Adrenal gland (tissue), 5 donors: Measurements from ENCODE around the gene RING1.

Experiments used
- CTCF ChIP-seq, 6 experiments: fragments of 450-650 bp in 4 of 6; fragments of 200-600 bp in 2 of 6; sonication (generic) in 1 of 6; IDR thresholded peaks; 1 replicate in 5 of 6; 2 replicates in 1 of 6; pipeline versions ENCODE4 v1.5.1 to v1.8.0; 2016 to 2021; ENCODE audit warnings: antibody characterized with exemption in 6 of 6, mild to moderate bottlenecking in 2 of 6, moderate library complexity in 1 of 6
- POLR2A ChIP-seq, 2 donors: fragments of 450-650 bp; IDR thresholded peaks; one replicate each; pipeline ENCODE4 v1.6.1; 2017; ENCODE audit warnings: antibody characterized with exemption in 2 of 2, mild to moderate bottlenecking in 2 of 2, moderate library complexity in 1 of 2
- donor health status: DM: no; HTN: no; CAD: no.

- TF ChIP-seq POLR2A (IDR thresholded peaks at IDR 0.05): no peak
- no peak for TF ChIP-seq CTCF (IDR thresholded peaks at IDR 0.05)
These were observed 5.1 kb downstream of the RING1 start for GRCh38 chr6:33213166-33213988.
